ENCODE results near the gene AMPD3.
A peak's percentile ranks its signal among the peaks of the same experiment; 100 is the strongest.

AMPD3 gene

DNA sequence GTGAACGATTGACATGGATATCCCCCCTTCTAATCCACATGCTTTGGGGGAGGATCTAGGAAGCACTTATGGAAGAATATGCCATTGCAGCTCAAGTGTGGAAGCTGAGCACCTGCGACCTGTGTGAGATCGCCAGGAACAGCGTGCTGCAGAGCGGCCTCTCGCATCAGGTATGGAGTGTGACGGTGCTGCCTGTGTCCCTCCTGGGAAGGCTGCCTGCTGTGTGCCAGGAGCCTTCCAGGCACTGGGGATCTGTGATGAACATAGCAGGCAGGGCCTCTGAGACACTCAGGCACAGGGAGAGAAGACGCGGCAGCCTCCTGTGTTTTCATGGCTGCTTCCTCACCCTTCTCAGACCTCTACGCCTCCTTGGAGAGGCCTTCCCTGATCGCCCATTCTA is 49.4 kb downstream of the AMPD3 start:
- DNase-seq, result no peak

DNA sequence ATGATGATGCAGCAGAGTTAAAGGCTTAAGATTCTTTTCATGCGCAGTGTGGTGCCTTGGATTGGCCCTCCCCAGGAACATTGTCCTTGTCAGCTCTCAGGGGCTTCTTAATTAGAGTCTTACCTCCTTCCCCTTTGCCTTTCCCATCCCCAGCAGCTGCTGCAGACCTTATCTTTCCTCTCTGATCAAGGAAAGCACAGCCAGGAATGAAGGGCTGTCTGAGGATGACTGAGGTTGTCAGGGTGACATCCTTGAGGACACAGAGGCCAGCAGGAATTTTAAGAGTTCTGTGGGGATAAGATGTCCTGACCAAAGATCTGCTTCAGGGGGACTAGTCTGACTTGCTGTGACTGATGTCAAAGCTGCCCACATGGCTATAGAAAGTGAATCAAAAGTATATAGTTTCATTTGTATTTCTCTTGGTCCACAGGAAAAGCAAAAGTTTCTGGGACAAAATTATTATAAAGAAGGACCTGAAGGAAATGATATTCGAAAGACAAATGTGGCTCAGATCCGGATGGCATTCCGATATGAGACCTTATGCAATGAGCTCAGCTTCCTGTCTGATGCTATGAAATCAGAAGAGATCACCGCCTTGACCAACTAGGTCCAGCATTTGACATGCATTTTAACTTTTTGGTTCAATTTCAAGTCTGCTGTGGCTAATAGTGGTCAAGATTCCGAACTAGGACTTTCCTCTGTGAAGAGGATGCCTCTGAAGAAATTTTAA is 50.4 kb downstream of the AMPD3 start:
- no peak for DNase-seq

- DNase-seq, result no peak
Measured at GRCh38 chr11:10506008-10506370, 50.9 kb downstream of the AMPD3 start.

- DNase-seq, result no peak
Measured at GRCh38 chr11:10511181-10511621, 56.1 kb downstream of the AMPD3 start.

DNA sequence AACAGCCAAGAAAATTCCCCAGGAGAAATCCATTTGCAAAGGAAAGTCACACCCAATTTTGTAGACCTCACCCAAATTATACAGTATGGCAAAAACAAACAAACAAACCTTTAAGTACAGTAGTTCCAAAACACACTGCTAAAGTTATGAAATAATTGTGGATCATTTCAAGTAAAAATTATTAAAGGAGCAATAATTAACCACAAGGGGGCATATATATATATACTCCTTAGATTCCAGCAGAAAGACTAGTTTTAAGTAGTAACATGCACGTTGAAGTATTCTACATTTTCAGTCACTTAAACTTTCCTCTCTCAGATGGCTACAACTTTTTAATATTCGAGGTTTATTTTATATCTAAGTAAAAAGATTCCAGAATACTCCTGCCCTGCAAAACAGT is 59.1 kb downstream of the AMPD3 start:
- no peak for DNase-seq

DNA sequence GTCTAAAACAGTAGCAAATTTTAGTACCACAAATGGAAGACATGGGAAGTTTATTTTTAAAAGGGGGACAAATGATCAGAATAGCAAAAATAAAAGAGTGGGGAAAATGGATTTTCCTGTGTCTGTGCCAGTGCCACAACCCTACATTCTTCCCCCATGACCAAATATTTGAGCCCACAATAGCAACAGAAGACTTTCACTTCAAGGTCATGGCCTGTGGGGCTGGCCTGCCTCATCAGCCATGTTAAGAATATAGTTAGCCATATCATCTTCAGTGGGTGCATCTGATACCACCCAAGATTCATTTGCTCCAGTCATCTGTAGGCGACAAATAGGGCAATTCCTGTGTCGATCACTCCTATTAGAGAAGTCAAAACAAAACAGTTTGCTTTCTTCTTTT is 59.6 kb downstream of the AMPD3 start:
- DNase-seq, result no peak

DNA sequence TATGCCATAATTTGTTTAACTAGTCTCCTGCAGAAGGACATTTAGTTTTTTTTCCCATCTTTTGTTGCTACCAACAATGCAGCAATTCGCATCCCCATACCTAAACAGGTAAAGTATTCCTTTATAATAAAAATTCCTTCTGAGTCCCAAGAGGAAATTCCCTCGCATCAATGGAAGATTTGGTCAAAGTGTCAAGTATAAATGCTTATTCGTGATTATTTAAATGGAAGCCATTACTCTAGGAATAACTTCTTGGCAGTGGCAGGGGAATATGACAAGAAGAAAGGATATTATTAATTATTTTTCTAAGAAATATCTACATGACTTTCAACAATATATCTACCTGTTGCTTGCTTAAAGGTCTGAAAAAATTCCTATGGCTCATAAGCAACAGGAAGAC is 60.4 kb downstream of the AMPD3 start:
- no peak for DNase-seq

GRCh38 chr11:10518123-10518522 is 63.1 kb downstream of the AMPD3 start:
- no peak for DNase-seq

DNA sequence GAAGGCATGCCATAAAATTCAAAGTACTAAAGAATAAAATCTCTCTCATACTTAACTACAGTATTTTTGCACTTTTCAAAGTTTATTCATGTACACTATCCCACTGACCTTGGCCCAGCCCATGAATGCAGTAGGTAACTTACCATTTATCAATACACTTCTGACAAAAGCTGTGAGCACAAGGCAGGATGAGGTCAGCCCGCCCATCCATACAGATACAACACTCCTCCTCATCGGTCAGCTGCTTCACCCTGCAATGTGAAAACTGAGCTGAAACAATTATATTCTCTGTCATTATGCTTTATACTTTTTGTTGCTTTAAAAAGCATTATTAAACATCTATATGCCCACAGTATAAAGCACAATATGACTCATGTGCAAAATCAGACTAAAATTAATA is 63.8 kb downstream of the AMPD3 start:
- DNase-seq, result no peak

- DNase-seq, result no peak
Measured at GRCh38 chr11:10519630-10520029, 64.6 kb downstream of the AMPD3 start.

- no peak for DNase-seq
Measured at GRCh38 chr11:10520562-10520961, 65.5 kb downstream of the AMPD3 start.

DNA sequence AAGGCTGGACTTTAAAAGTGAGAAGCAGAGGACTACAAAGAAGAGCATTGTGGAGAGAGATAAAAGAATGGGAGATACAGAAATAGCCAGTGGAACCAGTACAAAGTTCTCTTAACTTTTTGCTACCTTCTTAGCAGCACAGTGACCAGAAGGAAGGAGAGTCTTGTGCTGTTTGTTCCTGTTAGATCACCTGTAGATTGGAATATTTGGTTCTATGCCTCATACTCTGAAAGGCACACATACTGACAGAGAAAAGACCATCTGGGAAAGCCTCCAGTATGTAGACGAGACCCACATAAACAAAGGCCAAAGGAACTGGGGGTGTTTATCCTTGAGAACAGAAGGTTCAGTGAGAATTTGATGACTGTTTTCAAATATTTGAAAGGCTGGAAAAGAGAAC is 67.2 kb downstream of the AMPD3 start:
- DNase-seq, result no peak

GRCh38 chr11:10522921-10523320 is 67.9 kb downstream of the AMPD3 start:
- DNase-seq, result no peak

- DNase-seq, result no peak
Measured at GRCh38 chr11:10524471-10524870, 69.4 kb downstream of the AMPD3 start.

DNA sequence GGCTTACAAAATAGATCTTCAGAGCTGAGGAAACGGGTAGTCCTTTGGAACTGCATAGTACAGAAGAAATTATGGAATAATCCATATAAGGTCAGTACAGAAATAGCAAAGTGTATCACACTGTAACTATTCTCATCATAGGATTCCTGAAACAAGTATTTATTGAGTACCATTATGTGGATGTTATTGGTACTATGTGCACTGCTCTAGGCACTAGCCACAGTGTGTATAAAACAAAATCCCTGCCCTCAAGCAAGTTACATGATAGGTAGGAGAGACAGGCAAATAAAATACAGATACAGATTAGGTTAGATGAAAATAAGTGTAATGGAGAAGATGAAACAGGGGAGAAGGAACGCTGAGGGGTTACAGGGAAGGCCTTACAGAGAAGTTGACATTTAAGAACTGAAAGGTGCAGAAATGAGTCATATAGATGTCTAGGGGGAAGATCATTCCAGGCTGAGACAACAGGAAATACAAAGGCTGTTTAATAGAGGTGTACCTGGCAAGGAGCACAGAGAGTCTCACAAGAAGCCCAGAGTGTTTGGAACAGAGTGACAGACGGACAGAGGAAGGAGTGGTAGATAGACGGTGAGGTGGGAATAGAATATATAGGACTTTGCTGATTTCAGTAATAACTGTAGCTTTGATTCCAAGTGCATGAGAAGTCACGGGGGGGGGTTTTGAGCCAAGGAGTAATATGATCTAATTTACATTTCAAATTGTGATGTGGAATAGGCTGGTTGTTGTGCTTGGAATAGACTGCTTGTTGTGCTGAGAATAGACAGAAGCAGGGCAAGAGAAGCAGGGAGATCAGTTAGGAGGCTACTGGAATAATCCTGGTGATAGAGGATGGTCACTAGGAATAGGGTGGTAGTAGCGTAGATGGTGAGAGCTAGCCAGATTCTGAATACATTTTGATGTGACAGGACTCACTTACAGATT is 72.2 kb downstream of the AMPD3 start:
- DNase-seq, result peak in 1 of 5 donors; percentile 11

DNA sequence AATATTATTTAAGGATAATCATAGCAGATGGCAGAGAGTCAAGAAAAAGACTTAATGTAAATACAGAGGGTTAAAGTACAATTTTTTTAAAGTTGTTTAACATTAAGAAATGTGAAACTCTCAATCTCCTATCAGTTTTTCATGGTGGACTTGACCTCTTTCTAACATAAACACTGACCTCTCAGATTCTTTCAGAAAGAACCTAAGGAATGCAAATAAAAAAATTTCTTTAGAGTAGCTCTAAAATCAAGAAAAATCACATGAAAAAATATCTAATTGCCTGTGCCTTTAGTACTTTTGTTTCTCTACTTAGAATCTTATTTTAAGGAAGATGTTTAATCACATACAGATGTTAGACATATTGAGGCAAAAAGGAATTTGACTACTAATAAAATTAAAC is 73.1 kb downstream of the AMPD3 start:
- DNase-seq, result no peak

GRCh38 chr11:10529279-10529678 is 74.2 kb downstream of the AMPD3 start:
- DNase-seq, result no peak

- no peak for DNase-seq
Measured at GRCh38 chr11:10532526-10532925, 77.5 kb downstream of the AMPD3 start.

DNA sequence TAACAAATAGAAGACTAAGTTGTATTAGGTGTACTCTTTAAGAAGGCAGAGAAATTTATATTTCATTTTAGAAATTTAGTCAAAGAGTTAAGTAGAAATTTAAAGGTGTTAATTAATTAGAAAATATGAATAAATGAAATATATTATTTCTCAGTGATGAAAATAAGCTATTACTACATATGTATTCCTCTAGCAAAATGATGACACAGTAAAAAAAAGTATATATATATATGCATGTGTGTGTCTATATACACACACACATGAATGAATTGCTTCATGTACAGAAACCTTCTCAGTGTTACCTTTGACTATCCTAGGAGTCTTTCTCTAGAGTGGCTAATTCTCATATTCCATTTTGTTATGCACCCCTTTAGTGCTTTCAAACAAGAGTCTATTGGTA is 78.3 kb downstream of the AMPD3 start:
- no peak for DNase-seq

DNA sequence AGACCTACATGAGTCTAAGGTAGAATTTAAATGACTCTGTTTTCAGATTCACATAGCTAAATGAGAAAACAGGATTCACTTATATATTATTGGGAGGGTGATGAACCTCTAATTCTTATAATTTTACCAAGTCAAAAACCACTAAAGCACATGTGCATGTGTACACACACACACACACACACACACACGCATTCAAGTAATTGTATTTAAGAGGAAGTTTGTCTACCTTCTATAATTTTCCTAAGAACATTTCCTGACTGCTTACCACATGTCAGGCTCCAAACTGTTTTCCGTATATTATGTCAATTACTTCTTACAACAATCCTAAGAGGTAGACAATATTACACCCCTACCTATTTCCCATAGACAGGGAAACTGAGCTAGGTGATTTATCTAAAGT is 79.3 kb downstream of the AMPD3 start:
- DNase-seq, result no peak

DNA sequence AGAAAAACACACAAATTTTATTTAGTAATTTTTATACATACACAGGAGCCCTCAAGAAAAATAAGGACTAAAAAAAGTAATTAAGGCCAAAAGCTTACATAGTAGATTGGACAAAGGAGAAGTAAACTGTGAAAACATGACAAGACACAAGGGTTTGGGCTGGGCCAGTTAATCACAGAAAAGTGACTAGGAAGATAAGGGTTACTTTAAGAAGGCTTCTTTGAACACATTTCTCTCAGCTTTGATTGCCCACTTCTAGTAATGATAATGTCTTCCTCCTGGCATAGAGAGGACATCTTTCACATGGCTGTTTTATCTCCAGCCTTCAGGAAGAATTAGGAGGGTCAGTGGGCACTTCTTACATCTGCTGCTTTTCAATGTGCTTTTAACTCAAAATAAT is 82.5 kb downstream of the AMPD3 start:
- DNase-seq, result no peak

DNA sequence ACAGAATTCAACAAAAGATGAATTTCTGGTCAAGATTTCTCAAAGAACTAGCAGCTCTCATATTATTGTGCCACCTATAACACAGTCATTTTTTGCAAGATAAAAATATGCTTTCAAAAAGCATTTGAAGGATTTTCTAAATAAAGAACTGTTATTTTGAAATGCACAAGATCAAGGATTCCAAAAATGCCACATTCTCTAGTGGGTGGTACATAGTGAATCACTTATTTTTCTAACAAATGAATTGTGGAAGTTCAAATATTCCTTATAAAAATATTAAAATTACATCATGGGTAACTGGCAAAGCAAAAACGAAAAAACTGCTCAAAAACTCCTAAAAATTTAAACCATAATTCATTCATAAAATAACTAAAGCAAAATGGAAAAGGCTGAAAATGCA is 83.9 kb downstream of the AMPD3 start:
- DNase-seq, result no peak

- DNase-seq, result no peak
Measured at GRCh38 chr11:10539339-10539738, 84.3 kb downstream of the AMPD3 start.

- DNase-seq, result peak in 1 of 5 donors; percentile 3
Measured at GRCh38 chr11:10540546-10540914, 85.5 kb downstream of the AMPD3 start.

Measured in T-helper 1 cell (primary cell).